GM19468 (cell line): ENCODE measurements around the gene MPRIP.
"Not testable (repeated sequence)": the region's sequence is repeated elsewhere in the genome, so short reads cannot be mapped to it uniquely, and the experiment has no call there.

Source experiments
- ATAC-seq: cut with Tn5 transposase; IDR thresholded peaks from one replicate; pipeline ENCODE4 v1.9.1; 2021; ENCODE audit warnings: mild to moderate bottlenecking, moderate library complexity, moderate number of reproducible peaks; ENCODE audit not compliant: unreplicated experiment; ENCODE audit errors: extremely low read depth

MPRIP gene

GRCh38 chr17:17042384-17042736 lies at the start of gene MPRIP:
TSS of gene MPRIP (plus strand) at chr17:17042457. CDS start at chr17:17042849, 392 bp downstream.
- peak; percentile 7 for ATAC-seq

GRCh38 chr17:16994631-16995030 lies 47.6 kb upstream of the MPRIP start:
- no peak for ATAC-seq

GRCh38 chr17:16995930-16996329 lies 46.3 kb upstream of the MPRIP start:
- no peak for ATAC-seq

- ATAC-seq = not testable (repeated sequence)
These were observed 45.5 kb upstream of the MPRIP start for GRCh38 chr17:16996726-16997125.

- no peak for ATAC-seq
These were observed 44.5 kb upstream of the MPRIP start for GRCh38 chr17:16997514-16998429.

GRCh38 chr17:16999931-17000625 lies 42.2 kb upstream of the MPRIP start:
- no peak for ATAC-seq

- no peak for ATAC-seq
These were observed 41.0 kb upstream of the MPRIP start for GRCh38 chr17:17001076-17001777.

GRCh38 chr17:17001874-17002520 lies 40.3 kb upstream of the MPRIP start:
- ATAC-seq = no peak

GRCh38 chr17:17002731-17003715 lies 39.2 kb upstream of the MPRIP start:
- ATAC-seq = not testable (repeated sequence)

- ATAC-seq = no peak
These were observed 37.8 kb upstream of the MPRIP start for GRCh38 chr17:17004251-17004996.

- ATAC-seq = not testable (repeated sequence)
These were observed 37.2 kb upstream of the MPRIP start for GRCh38 chr17:17004997-17005614.

GRCh38 chr17:17007891-17008290 lies 34.4 kb upstream of the MPRIP start:
- ATAC-seq = not testable (repeated sequence)

GRCh38 chr17:17008621-17009397 lies 33.4 kb upstream of the MPRIP start:
- not testable (repeated sequence) for ATAC-seq

GRCh38 chr17:17009972-17010371 lies 32.3 kb upstream of the MPRIP start:
- not testable (repeated sequence) for ATAC-seq

GRCh38 chr17:17010545-17011034 lies 31.7 kb upstream of the MPRIP start:
- ATAC-seq = not testable (repeated sequence)

GRCh38 chr17:17011043-17011907 lies 31.0 kb upstream of the MPRIP start:
- ATAC-seq = not testable (repeated sequence)
